ENCODE data around the gene ZNF613. TPM values are rescaled to one million over a fixed set of nuclear protein-coding genes. Genes with fewer than 3 reads are reported as not detected.

Gene ZNF613
- total RNA-seq = 1 to 10 TPM; 4.1 to 5.2 TPM

- H3K36me3 ChIP-seq = peaks cover 19% of the 10 kb centered on the region
- H3K4me1 ChIP-seq = peaks cover 0 to 9% of the 10 kb centered on the region in 2 donors
- no peaks in the 10 kb centered on the region for H3K27me3 ChIP-seq
- TF ChIP-seq, protein P1, sequence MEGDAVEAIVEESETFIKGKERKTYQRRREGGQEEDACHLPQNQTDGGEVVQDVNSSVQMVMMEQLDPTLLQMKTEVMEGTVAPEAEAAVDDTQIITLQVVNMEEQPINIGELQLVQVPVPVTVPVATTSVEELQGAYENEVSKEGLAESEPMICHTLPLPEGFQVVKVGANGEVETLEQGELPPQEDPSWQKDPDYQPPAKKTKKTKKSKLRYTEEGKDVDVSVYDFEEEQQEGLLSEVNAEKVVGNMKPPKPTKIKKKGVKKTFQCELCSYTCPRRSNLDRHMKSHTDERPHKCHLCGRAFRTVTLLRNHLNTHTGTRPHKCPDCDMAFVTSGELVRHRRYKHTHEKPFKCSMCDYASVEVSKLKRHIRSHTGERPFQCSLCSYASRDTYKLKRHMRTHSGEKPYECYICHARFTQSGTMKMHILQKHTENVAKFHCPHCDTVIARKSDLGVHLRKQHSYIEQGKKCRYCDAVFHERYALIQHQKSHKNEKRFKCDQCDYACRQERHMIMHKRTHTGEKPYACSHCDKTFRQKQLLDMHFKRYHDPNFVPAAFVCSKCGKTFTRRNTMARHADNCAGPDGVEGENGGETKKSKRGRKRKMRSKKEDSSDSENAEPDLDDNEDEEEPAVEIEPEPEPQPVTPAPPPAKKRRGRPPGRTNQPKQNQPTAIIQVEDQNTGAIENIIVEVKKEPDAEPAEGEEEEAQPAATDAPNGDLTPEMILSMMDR (IDR thresholded peaks at IDR 0.05) = peak in 1 of 2 donors; percentile 47
- H3K9me3 ChIP-seq = peaks cover 6 to 19% of the 10 kb centered on the region in 2 donors
- H3K27ac ChIP-seq = peak within 1 kb of the TSS; percentile 87 to 88
- peak within 1 kb of the TSS; percentile 79 to 86 for H3K4me3 ChIP-seq
- peak; percentile 88 for DNase-seq (ENCODE audit: low spot score)
These were observed at the start of gene ZNF613 for GRCh38 chr19:51926784-51927741. Gene ZNF613, plus strand, starts transcription at chr19:51927472. Its CDS starts 8,749 bp downstream, at chr19:51936221.

GRCh38 chr19:51882518-51882917 is 44.8 kb upstream of the ZNF613 start:
- H3K4me3 ChIP-seq = no peak overlapping the region
- H3K27ac ChIP-seq = no peak overlapping the region
- peaks cover 0 to 10% of the 10 kb centered on the region in 2 donors for H3K9me3 ChIP-seq
- DNase-seq (ENCODE audit: low spot score) = no peak
- TF ChIP-seq, protein P1 (IDR thresholded peaks at IDR 0.05) = no peak
- peaks cover 29% of the 10 kb centered on the region for H3K36me3 ChIP-seq
- H3K27me3 ChIP-seq = no peaks in the 10 kb centered on the region
- H3K4me1 ChIP-seq = peaks cover 0 to 6% of the 10 kb centered on the region in 2 donors

- no peak overlapping the region for H3K27ac ChIP-seq
- H3K4me1 ChIP-seq = peaks cover 0 to 6% of the 10 kb centered on the region in 2 donors
- DNase-seq (ENCODE audit: low spot score) = no peak
- H3K36me3 ChIP-seq = peaks cover 20% of the 10 kb centered on the region
- TF ChIP-seq, protein P1 (IDR thresholded peaks at IDR 0.05) = no peak
- no peak overlapping the region for H3K4me3 ChIP-seq
- no peaks in the 10 kb centered on the region for H3K27me3 ChIP-seq
- H3K9me3 ChIP-seq = peaks cover 0 to 21% of the 10 kb centered on the region in 2 donors
These were observed 42.6 kb upstream of the ZNF613 start for GRCh38 chr19:51884713-51885112.

- TF ChIP-seq, protein P1 (IDR thresholded peaks at IDR 0.05) = no peak
- Histone ChIP-seq H3K4me3 (peak within 1 kb of the TSS; percentile 66 to 79), H3K9me3 (peaks cover 16 to 50% of the 10 kb centered on the region in 2 donors), H3K27me3 (no peaks in the 10 kb centered on the region), H3K4me1 (peaks cover 0 to 6% of the 10 kb centered on the region in 2 donors), H3K27ac (peak within 1 kb of the TSS; percentile 71 to 80), H3K36me3 (peaks cover 44% of the 10 kb centered on the region)
- peak; percentile 86 for DNase-seq (ENCODE audit: low spot score)
These were observed 39.5 kb upstream of the ZNF613 start, which contains the start of gene ZNF577 for GRCh38 chr19:51887522-51888498. Gene ZNF577, minus strand, starts transcription at chr19:51887951. Its CDS starts 7,569 bp downstream, at chr19:51880382.

- Histone ChIP-seq H3K9me3 (peaks cover 16 to 70% of the 10 kb centered on the region in 2 donors), H3K36me3 (peaks cover 65% of the 10 kb centered on the region), H3K27ac (no peak overlapping the region), H3K4me1 (peaks cover 0 to 6% of the 10 kb centered on the region in 2 donors), H3K4me3 (no peak overlapping the region), H3K27me3 (no peaks in the 10 kb centered on the region)
- TF ChIP-seq, protein P1 (IDR thresholded peaks at IDR 0.05) = no peak
- no peak for DNase-seq (ENCODE audit: low spot score)
These were observed 37.3 kb upstream of the ZNF613 start for GRCh38 chr19:51889934-51890333.
